ENCODE measurements around the gene DOCK2.
"Not testable (repeated sequence)": the region's sequence is repeated elsewhere in the genome, so short reads cannot be mapped to it uniquely, and the experiment has no call there.

DOCK2 gene

GRCh38 chr5:169827769-169828168 lies 190.7 kb downstream of the DOCK2 start:
- no peaks in the 10 kb centered on the region for H3K36me3 Mint-ChIP-seq (ENCODE audit: low read depth)
- DNase-seq = no peak
- H3K27me3 Mint-ChIP-seq (ENCODE audit: low read depth, poor library complexity) = peaks cover 16% of the 10 kb centered on the region
- TF ChIP-seq CTCF (IDR thresholded peaks at IDR 0.05) = no peak
- H3K27ac Mint-ChIP-seq = no peak overlapping the region
- no peaks in the 10 kb centered on the region for H3K4me1 Mint-ChIP-seq
- H3K4me3 Mint-ChIP-seq = no peak overlapping the region
- H3K9me3 Mint-ChIP-seq = peaks cover 18% of the 10 kb centered on the region

- H3K4me1 Mint-ChIP-seq = no peaks in the 10 kb centered on the region
- peaks cover 12% of the 10 kb centered on the region for H3K9me3 Mint-ChIP-seq
- TF ChIP-seq CTCF (IDR thresholded peaks at IDR 0.05) = no peak
- no peak overlapping the region for H3K27ac Mint-ChIP-seq
- no peaks in the 10 kb centered on the region for H3K36me3 Mint-ChIP-seq (ENCODE audit: low read depth)
- no peak overlapping the region for H3K4me3 Mint-ChIP-seq
- no peak for DNase-seq
- peaks cover 15% of the 10 kb centered on the region for H3K27me3 Mint-ChIP-seq (ENCODE audit: low read depth, poor library complexity)
These were observed 191.3 kb downstream of the DOCK2 start for GRCh38 chr5:169828385-169828784.

- no peaks in the 10 kb centered on the region for H3K36me3 Mint-ChIP-seq (ENCODE audit: low read depth)
- no peak for TF ChIP-seq CTCF (IDR thresholded peaks at IDR 0.05)
- no peak for DNase-seq
- peaks cover 12% of the 10 kb centered on the region for H3K27me3 Mint-ChIP-seq (ENCODE audit: low read depth, poor library complexity)
- H3K4me1 Mint-ChIP-seq = no peaks in the 10 kb centered on the region
- H3K4me3 Mint-ChIP-seq = no peak overlapping the region
- peaks cover 1% of the 10 kb centered on the region for H3K9me3 Mint-ChIP-seq
- no peak overlapping the region for H3K27ac Mint-ChIP-seq
These were observed 194.3 kb downstream of the DOCK2 start for GRCh38 chr5:169831331-169831730.

- Mint-ChIP-seq H3K27ac (no peak overlapping the region), H3K4me1 (no peaks in the 10 kb centered on the region), H3K9me3 (no peaks in the 10 kb centered on the region), H3K27me3 (ENCODE audit: low read depth, poor library complexity) (peaks cover 6% of the 10 kb centered on the region), H3K36me3 (ENCODE audit: low read depth) (no peaks in the 10 kb centered on the region), H3K4me3 (no peak overlapping the region)
- TF ChIP-seq CTCF (IDR thresholded peaks at IDR 0.05) = no peak
- no peak for DNase-seq
These were observed 195.2 kb downstream of the DOCK2 start for GRCh38 chr5:169832304-169832703.

GRCh38 chr5:169832845-169833244 lies 195.8 kb downstream of the DOCK2 start:
- DNase-seq = no peak
- no peaks in the 10 kb centered on the region for H3K9me3 Mint-ChIP-seq
- TF ChIP-seq CTCF (IDR thresholded peaks at IDR 0.05) = no peak
- H3K4me3 Mint-ChIP-seq = no peak overlapping the region
- peaks cover 6% of the 10 kb centered on the region for H3K27me3 Mint-ChIP-seq (ENCODE audit: low read depth, poor library complexity)
- H3K27ac Mint-ChIP-seq = no peak overlapping the region
- no peaks in the 10 kb centered on the region for H3K4me1 Mint-ChIP-seq
- H3K36me3 Mint-ChIP-seq (ENCODE audit: low read depth) = no peaks in the 10 kb centered on the region

- H3K4me3 Mint-ChIP-seq; DNase-seq; H3K36me3 Mint-ChIP-seq (ENCODE audit: low read depth); H3K9me3 Mint-ChIP-seq; H3K4me1 Mint-ChIP-seq; H3K27me3 Mint-ChIP-seq (ENCODE audit: low read depth, poor library complexity); H3K27ac Mint-ChIP-seq: not testable (repeated sequence)
These were observed 196.7 kb downstream of the DOCK2 start for GRCh38 chr5:169833681-169834292.

GRCh38 chr5:169834540-169834939 lies 197.5 kb downstream of the DOCK2 start:
- not testable (repeated sequence) for H3K4me3 Mint-ChIP-seq; H3K27me3 Mint-ChIP-seq (ENCODE audit: low read depth, poor library complexity); H3K36me3 Mint-ChIP-seq (ENCODE audit: low read depth); H3K4me1 Mint-ChIP-seq; DNase-seq; H3K9me3 Mint-ChIP-seq; H3K27ac Mint-ChIP-seq

Data from nephron progenitor cell (in vitro differentiated cells).